T-cell (primary cell): ENCODE results near the gene RXRA. TPM values are rescaled to one million over a fixed set of nuclear protein-coding genes. Genes with fewer than 3 reads are reported as not detected.

Experiments used
- ATAC-seq, 4 experiments: fragments of 200-7000 bp in 3 of 4; fragments of 150-1000 bp in 1 of 4; cut with Tn5 transposase; replicated peaks in 1 of 4; 1 replicate in 3 of 4; 2 replicates in 1 of 4; pipeline ENCODE4 v1.10.0; 2021; ENCODE audit warnings: moderate library complexity in 3 of 4, mild to moderate bottlenecking in 2 of 4, moderate number of reproducible peaks in 1 of 4
- CTCF ChIA-PET, 2 donors: fragments of 300-600 bp; sonication (Branson Sonifier 250); formaldehyde crosslinking; loops; one replicate each; lab custom pipeline; 2022; ENCODE audit warnings: antibody characterized with exemption in 2 of 2; lab: Charles Lee
- POLR2A ChIA-PET, 2 donors: fragments of 300-600 bp; sonication (Branson Sonifier 250); formaldehyde crosslinking; loops; one replicate each; lab custom pipeline; 2022; ENCODE audit warnings: antibody characterized with exemption in 2 of 2; lab: Charles Lee
- DNase-seq, 35 experiments: peaks; one replicate each; pipeline versions ENCODE4 v3.0.0 to v3.0.0-alpha.2; 2013 to 2023
- H3K27ac ChIP-seq: one replicate; pipeline ENCODE4 v1.5.1; 2013; ENCODE audit warnings: low read length
- H3K27me3 ChIP-seq, 2 experiments: replicated peaks in 1 of 2; 1 replicate in 1 of 2; 2 replicates in 1 of 2; pipeline versions ENCODE4 v1.6.1 to v1.7.0; 2013; ENCODE audit warnings: low read length in 1 of 2, mixed read lengths in 1 of 2; ENCODE audit not compliant: control insufficient read depth in 2 of 2, insufficient read depth in 2 of 2; ENCODE audit errors: extremely low read depth in 1 of 2
- H3K36me3 ChIP-seq, 2 donors: 1 replicate in 1 of 2; 2 replicates in 1 of 2; pipeline versions ENCODE4 v1.6.1 to v1.7.0; 2013; ENCODE audit warnings: low read length in 1 of 2; ENCODE audit not compliant: control insufficient read depth in 2 of 2, insufficient read depth in 1 of 2; ENCODE audit errors: extremely low read depth in 1 of 2
- H3K4me1 ChIP-seq, 2 experiments: 1 replicate in 1 of 2; 2 replicates in 1 of 2; pipeline versions ENCODE4 v1.6.1 to v1.7.0; 2013; ENCODE audit warnings: low read length in 2 of 2, mixed read lengths in 1 of 2; ENCODE audit not compliant: insufficient read depth in 2 of 2, control insufficient read depth in 1 of 2; ENCODE audit errors: extremely low read depth in 1 of 2
- H3K4me3 ChIP-seq, 2 donors: 1 replicate in 1 of 2; 2 replicates in 1 of 2; pipeline versions ENCODE4 v1.5.1 to v1.7.0; 2013; ENCODE audit warnings: mild to moderate bottlenecking in 2 of 2, low read length in 1 of 2, moderate library complexity in 1 of 2; ENCODE audit not compliant: control insufficient read depth in 1 of 2; ENCODE audit errors: extremely low read depth in 1 of 2
- H3K9me3 ChIP-seq: 2 replicates; pipeline ENCODE4 v1.7.0; 2013
- H3K27ac Mint-ChIP-seq, 2 donors: one replicate each; pipeline ENCODE4 v1.8.0; 2020 to 2021; ENCODE audit warnings: mild to moderate bottlenecking in 2 of 2, mixed read lengths in 2 of 2
- H3K27me3 Mint-ChIP-seq, 2 donors: one replicate each; pipeline ENCODE4 v1.8.0; 2021 to 2022; ENCODE audit warnings: mixed read lengths in 2 of 2
- H3K36me3 Mint-ChIP-seq: one replicate; pipeline ENCODE4 v1.8.0; 2021; ENCODE audit warnings: mixed read lengths
- H3K4me1 Mint-ChIP-seq, 3 donors: one replicate each; pipeline ENCODE4 v1.8.0; 2020 to 2022; ENCODE audit warnings: mixed read lengths in 3 of 3, mild to moderate bottlenecking in 1 of 3
- H3K4me3 Mint-ChIP-seq, 3 donors: one replicate each; pipeline ENCODE4 v1.8.0; 2020 to 2022; ENCODE audit warnings: mild to moderate bottlenecking in 3 of 3, mixed read lengths in 3 of 3, moderate library complexity in 3 of 3
- H3K9me3 Mint-ChIP-seq, 3 donors: one replicate each; pipeline ENCODE4 v1.8.0; 2020 to 2022; ENCODE audit warnings: mixed read lengths in 3 of 3
- WGBS: methylation state at CpG from one replicate; pipeline ENCODE4 v1.1.5; 2013; ENCODE audit warnings: missing lambda C conversion rate; ENCODE audit not compliant: insufficient coverage; 5-methylcytosine and 5-hydroxymethylcytosine counted together
- total RNA-seq, 35 experiments: library from RNA in 6 of 35; stranded (reverse) in 6 of 35; fragments of 120-200 nt in 1 of 35; gene quantifications; one replicate each; pipeline versions ENCODE4 v1.2.1 to v1.2.4 and lab custom pipeline; 2013 to 2026

The RXRA gene
- total RNA-seq, 5 donors from 2014 or later (not counting 1 experiment from before 2014, with no cell fraction given) = 5.6 to 17.7 (median 14.5) TPM

GRCh38 chr9:134344068-134344799, 18.0 kb downstream of the RXRA start:
- peaks cover 17 to 28% (median 20%) of the 10 kb centered on the region in 3 donors for H3K4me1 Mint-ChIP-seq
- Histone ChIP-seq H3K9me3 (no peaks in the 10 kb centered on the region), H3K4me1 (peaks cover 2 to 34% of the 10 kb centered on the region in 2 experiments), H3K27me3 (peaks cover 0 to 9% of the 10 kb centered on the region in 2 experiments), H3K27ac (no peak overlapping the region), H3K36me3 (peaks cover 0 to 3% of the 10 kb centered on the region in 2 donors), H3K4me3 (no peak overlapping the region)
- H3K27me3 Mint-ChIP-seq = no peaks in the 10 kb centered on the region
- POLR2A ChIA-PET = no interaction called here
- H3K27ac Mint-ChIP-seq = peak overlapping the region in 1 of 2 donors; percentile 22
- peak in 26 of 35 experiments; percentile 18 to 47 (median 32) for DNase-seq
- WGBS = 64% methylated on average over 6 of the region's 17 CpGs
- CTCF ChIA-PET = interaction anchor here in 1 of 2 donors (0.5 kb wide), 1 partner anchor 29 kb away, joined by 3 read pairs; no protein-coding TSS in a partner anchor
- peak; percentile 56 to 77 (median 71) for ATAC-seq
- H3K4me3 Mint-ChIP-seq = peak overlapping the region in 1 of 3 donors; percentile 52
- H3K9me3 Mint-ChIP-seq = no peaks in the 10 kb centered on the region
- H3K36me3 Mint-ChIP-seq = no peaks in the 10 kb centered on the region

- CTCF ChIA-PET = interaction anchor here in 1 of 2 donors (0.5 kb wide), 1 partner anchor 30 kb away, joined by 3 read pairs; no protein-coding TSS in a partner anchor
- Mint-ChIP-seq H3K27ac (no peak overlapping the region), H3K9me3 (no peaks in the 10 kb centered on the region), H3K36me3 (no peaks in the 10 kb centered on the region), H3K4me3 (peak overlapping the region in 1 of 3 donors; percentile 52), H3K27me3 (no peaks in the 10 kb centered on the region), H3K4me1 (peaks cover 17 to 28% (median 20%) of the 10 kb centered on the region in 3 donors)
- POLR2A ChIA-PET = no interaction called here
- H3K36me3 ChIP-seq = peaks cover 0 to 3% of the 10 kb centered on the region in 2 donors
- H3K27ac ChIP-seq = no peak overlapping the region
- ATAC-seq (no peak), DNase-seq (no peak)
- 69% methylated on average over 7 of the region's 14 CpGs for WGBS
- no peak overlapping the region for H3K4me3 ChIP-seq
- H3K27me3 ChIP-seq = peaks cover 0 to 9% of the 10 kb centered on the region in 2 experiments
- peaks cover 2 to 34% of the 10 kb centered on the region in 2 experiments for H3K4me1 ChIP-seq
- H3K9me3 ChIP-seq = no peaks in the 10 kb centered on the region
Measured at GRCh38 chr9:134344800-134345310, 18.6 kb downstream of the RXRA start.

- CTCF ChIA-PET = no interaction called here
- H3K36me3 ChIP-seq = peaks cover 0 to 3% of the 10 kb centered on the region in 2 donors
- peaks cover 17 to 28% (median 20%) of the 10 kb centered on the region in 3 donors for H3K4me1 Mint-ChIP-seq
- H3K27me3 ChIP-seq = peaks cover 0 to 9% of the 10 kb centered on the region in 2 experiments
- no peak overlapping the region for H3K27ac Mint-ChIP-seq
- no peak overlapping the region for H3K4me3 Mint-ChIP-seq
- H3K4me3 ChIP-seq = no peak overlapping the region
- POLR2A ChIA-PET = no interaction called here
- no peaks in the 10 kb centered on the region for H3K36me3 Mint-ChIP-seq
- H3K9me3 Mint-ChIP-seq = no peaks in the 10 kb centered on the region
- no peak for ATAC-seq
- no peaks in the 10 kb centered on the region for H3K27me3 Mint-ChIP-seq
- H3K27ac ChIP-seq = no peak overlapping the region
- H3K4me1 ChIP-seq = peaks cover 2 to 34% of the 10 kb centered on the region in 2 experiments
- no peak for DNase-seq
- H3K9me3 ChIP-seq = no peaks in the 10 kb centered on the region
- WGBS = 87% methylated on average over 7 of the region's 12 CpGs
Measured at GRCh38 chr9:134345737-134346136, 19.5 kb downstream of the RXRA start.

GRCh38 chr9:134346151-134346550, 19.9 kb downstream of the RXRA start:
- WGBS = 86% methylated on average over 12 of the region's 14 CpGs
- no peak for DNase-seq
- H3K4me3 Mint-ChIP-seq = no peak overlapping the region

GRCh38 chr9:134346840-134347583, 20.8 kb downstream of the RXRA start:
- Histone ChIP-seq H3K4me1 (peaks cover 2 to 34% of the 10 kb centered on the region in 2 experiments), H3K36me3 (no peaks in the 10 kb centered on the region), H3K9me3 (no peaks in the 10 kb centered on the region), H3K4me3 (no peak overlapping the region), H3K27ac (no peak overlapping the region), H3K27me3 (peaks cover 0 to 9% of the 10 kb centered on the region in 2 experiments)
- CTCF ChIA-PET = no interaction called here
- no peak overlapping the region for H3K4me3 Mint-ChIP-seq
- H3K27me3 Mint-ChIP-seq = no peaks in the 10 kb centered on the region
- no peaks in the 10 kb centered on the region for H3K9me3 Mint-ChIP-seq
- no peaks in the 10 kb centered on the region for H3K36me3 Mint-ChIP-seq
- no peak overlapping the region for H3K27ac Mint-ChIP-seq
- no peak for DNase-seq
- 93% methylated on average over 20 of the region's 21 CpGs for WGBS
- no peak for ATAC-seq
- H3K4me1 Mint-ChIP-seq = peaks cover 17 to 27% (median 22%) of the 10 kb centered on the region in 3 donors
- POLR2A ChIA-PET = interaction anchor here in 1 of 2 donors (0.6 kb wide), 1 partner anchor 20 kb away, joined by 3 read pairs; no protein-coding TSS in a partner anchor

More at GRCh38 chr9:134346151-134346550, 19.9 kb downstream of the RXRA start:
- peaks cover 0 to 3% of the 10 kb centered on the region in 2 donors for H3K36me3 ChIP-seq
- ChIA-PET POLR2A (interaction anchor here in 1 of 2 donors (0.6 kb wide), 1 partner anchor 19 kb away, joined by 3 read pairs; no protein-coding TSS in a partner anchor), CTCF (no interaction called here)
- no peak overlapping the region for H3K27ac ChIP-seq
- no peaks in the 10 kb centered on the region for H3K27me3 Mint-ChIP-seq
- peaks cover 2 to 34% of the 10 kb centered on the region in 2 experiments for H3K4me1 ChIP-seq
- H3K27me3 ChIP-seq = peaks cover 0 to 9% of the 10 kb centered on the region in 2 experiments
- no peak overlapping the region for H3K27ac Mint-ChIP-seq
- no peak for ATAC-seq
- no peak overlapping the region for H3K4me3 ChIP-seq
- no peaks in the 10 kb centered on the region for H3K9me3 ChIP-seq
- H3K9me3 Mint-ChIP-seq = no peaks in the 10 kb centered on the region
- no peaks in the 10 kb centered on the region for H3K36me3 Mint-ChIP-seq
- peaks cover 17 to 28% (median 20%) of the 10 kb centered on the region in 3 donors for H3K4me1 Mint-ChIP-seq

GRCh38 chr9:134347996-134348395, 21.7 kb downstream of the RXRA start:
- no peak for DNase-seq
- Histone ChIP-seq H3K9me3 (no peaks in the 10 kb centered on the region), H3K4me3 (no peak overlapping the region), H3K4me1 (peaks cover 2 to 24% of the 10 kb centered on the region in 2 experiments), H3K27ac (no peak overlapping the region), H3K27me3 (peaks cover 0 to 7% of the 10 kb centered on the region in 2 experiments), H3K36me3 (no peaks in the 10 kb centered on the region)
- ATAC-seq = no peak
- WGBS = 95% methylated on average over 8 of the region's 10 CpGs
- no peaks in the 10 kb centered on the region for H3K27me3 Mint-ChIP-seq
- H3K4me3 Mint-ChIP-seq = no peak overlapping the region
- ChIA-PET POLR2A (no interaction called here), CTCF (no interaction called here)
- H3K4me1 Mint-ChIP-seq = peaks cover 13 to 17% (median 17%) of the 10 kb centered on the region in 3 donors
- H3K36me3 Mint-ChIP-seq = no peaks in the 10 kb centered on the region
- no peaks in the 10 kb centered on the region for H3K9me3 Mint-ChIP-seq
- H3K27ac Mint-ChIP-seq = no peak overlapping the region
